Stimulated activated CD8-positive, alpha-beta memory T cell treated with anti-CD3 and anti-CD28 coated beads, Interleukin-7, amount 100 ng/mL, for 1 hour (primary cell): ENCODE data around the gene DUSP9.
A peak's percentile ranks its signal among the peaks of the same experiment; 100 is the strongest.

ENCODE experiments used
- DNase-seq, 2 donors: peaks; one replicate each; pipeline ENCODE4 v3.0.0-alpha.2; 2020; ENCODE audit warnings: low read depth in 2 of 2

DUSP9 gene

DNA sequence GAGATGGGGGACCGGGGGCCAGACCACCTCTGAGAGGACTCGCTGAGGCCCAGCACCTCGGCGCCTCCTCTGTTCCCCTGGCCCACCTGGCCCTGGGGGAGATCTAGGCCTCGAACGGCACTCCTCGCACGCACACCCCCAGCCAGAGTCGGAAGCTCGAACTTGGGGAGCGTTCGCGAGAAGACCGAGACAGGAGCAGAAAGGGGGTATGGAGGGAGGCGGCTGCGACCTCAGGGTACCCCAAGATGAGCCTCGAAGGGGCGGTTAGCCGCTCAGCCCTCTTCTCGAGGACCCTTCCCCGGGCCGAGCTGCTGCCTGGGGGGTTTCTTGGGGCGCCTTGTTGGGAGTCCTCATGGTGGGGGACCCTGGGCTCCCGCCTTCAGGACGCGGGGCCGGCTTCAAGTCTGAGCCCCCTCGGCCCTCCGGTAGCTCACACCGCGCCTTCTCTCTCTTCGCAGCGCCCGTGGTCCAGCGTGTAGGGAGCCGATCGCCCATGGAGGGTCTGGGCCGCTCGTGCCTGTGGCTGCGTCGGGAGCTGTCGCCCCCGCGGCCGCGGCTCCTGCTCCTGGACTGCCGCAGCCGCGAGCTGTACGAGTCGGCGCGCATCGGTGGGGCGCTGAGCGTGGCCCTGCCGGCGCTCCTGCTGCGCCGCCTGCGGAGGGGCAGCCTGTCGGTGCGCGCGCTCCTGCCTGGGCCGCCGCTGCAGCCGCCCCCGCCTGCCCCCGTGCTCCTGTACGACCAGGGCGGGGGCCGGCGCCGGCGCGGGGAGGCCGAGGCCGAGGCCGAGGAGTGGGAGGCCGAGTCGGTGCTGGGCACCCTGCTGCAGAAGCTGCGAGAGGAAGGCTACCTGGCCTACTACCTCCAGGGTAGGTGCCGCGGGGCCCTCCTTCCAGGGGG lies 706 bp downstream of the DUSP9 start:
- no peak for DNase-seq

DNA sequence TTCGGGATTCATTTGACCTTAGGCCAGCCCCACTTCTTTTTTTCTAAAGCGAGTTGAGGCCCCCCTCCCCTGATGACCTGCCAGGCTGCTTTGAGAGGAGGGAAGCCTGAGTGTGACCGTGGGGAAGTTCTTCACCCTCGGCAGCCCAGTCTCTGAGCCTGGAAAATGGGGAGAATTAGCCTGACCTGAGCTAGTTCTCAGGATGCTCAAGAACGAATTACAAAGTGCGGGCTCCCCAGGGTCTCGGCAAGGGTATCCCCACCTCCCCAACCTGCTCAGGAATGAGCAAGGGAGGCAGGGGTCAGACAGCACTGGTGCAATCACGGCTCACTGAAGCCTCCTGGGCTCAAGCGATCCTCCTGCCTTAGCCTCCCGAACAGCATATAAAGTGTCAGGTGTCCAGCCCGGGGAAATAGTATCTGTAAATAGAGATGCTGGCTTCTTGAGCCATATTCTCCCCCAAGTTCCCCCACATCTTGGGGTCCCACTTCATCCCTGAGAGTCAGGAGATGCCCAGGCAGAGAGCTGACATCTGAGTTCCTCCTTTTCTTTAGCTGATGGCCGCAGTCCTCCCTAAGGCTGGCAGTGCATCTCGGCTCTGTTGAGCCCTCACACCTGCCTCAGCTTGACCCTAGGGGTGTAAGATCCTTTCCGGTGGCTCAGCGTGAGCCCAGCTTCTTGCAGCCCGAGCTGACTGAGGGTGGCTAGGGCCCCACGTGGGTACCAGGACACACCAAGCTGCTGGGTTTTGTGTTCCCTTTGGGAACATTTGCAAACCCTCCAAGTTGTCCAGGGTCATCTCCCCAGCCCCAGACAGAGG lies 1.6 kb downstream of the DUSP9 start:
- no peak for DNase-seq

DNA sequence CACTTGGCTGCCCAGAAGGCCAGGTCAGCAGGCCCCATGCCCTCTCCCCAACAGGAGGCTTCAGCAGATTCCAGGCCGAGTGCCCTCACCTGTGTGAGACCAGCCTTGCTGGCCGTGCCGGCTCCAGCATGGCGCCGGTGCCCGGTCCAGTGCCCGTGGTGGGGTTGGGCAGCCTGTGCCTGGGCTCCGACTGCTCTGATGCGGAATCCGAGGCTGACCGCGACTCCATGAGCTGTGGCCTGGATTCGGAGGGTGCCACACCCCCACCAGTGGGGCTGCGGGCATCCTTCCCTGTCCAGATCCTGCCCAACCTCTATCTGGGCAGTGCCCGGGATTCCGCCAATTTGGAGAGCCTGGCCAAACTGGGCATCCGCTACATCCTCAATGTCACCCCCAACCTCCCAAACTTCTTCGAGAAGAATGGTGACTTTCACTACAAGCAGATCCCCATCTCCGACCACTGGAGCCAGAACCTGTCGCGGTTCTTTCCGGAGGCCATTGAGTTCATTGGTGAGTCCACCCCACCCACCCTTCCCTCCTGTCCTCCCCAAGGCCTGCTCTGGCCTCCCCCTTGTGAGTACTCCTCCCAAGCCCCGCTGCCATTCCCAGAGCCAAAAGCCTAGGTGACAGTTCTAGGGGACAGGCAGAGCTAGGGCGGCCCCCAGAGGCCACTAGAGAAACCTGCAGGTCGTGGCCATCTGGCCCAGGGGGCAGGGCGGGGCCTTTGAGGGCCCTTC lies 2.3 kb downstream of the DUSP9 start:
- DNase-seq = no peak

DNA sequence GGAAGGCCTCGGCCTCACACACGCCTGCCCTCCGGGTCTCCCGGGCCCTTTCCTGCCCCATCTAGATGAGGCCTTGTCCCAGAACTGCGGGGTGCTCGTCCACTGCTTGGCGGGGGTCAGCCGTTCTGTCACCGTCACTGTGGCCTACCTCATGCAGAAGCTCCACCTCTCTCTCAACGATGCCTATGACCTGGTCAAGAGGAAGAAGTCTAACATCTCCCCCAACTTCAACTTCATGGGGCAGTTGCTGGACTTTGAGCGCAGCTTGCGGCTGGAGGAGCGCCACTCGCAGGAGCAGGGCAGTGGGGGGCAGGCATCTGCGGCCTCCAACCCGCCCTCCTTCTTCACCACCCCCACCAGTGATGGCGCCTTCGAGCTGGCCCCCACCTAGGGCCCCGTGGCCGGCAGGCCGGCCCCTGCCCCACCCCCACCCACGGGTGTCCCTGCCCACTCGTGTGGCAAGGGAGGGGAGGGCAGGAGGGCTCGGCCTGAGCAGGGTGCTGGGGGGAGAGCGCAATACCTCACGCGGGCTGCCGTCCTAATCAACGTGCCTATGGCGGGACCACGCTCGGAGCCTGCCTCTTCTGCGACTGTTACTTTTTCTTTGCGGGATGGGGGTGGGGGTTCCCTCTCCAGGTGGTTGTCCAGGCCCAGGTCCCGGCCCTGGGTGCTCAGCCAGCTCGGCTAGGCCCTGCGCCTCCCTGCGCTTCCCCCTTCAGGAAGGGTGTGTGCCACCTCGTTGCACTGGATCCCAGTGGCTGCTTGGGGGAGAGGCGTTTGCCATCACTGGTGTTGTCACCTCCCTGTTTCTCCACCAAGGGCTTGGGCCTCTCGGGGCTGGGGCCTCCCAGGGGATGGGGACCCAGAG lies 3.1 kb downstream of the DUSP9 start:
- no peak for DNase-seq

DNA sequence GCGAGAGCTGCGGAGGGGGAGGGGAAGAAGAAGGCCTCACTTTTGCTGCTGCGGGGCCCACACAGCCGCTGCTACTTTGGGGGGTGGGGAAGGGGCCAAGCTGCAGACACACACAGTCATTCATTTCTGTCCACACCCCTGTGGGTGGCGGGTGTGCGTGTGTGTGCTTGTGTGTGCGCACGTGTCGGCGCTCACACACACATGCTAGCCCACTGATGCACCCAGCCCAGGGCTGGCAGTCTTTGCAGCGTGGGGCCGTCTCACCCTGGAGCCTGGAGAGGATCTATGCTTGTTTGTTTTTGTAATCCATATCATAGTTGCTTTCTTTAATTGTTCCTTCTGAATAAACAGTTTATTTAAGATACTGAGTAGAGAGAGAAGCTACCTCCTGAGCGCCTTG lies 4.0 kb downstream of the DUSP9 start:
- DNase-seq = no peak

DNA sequence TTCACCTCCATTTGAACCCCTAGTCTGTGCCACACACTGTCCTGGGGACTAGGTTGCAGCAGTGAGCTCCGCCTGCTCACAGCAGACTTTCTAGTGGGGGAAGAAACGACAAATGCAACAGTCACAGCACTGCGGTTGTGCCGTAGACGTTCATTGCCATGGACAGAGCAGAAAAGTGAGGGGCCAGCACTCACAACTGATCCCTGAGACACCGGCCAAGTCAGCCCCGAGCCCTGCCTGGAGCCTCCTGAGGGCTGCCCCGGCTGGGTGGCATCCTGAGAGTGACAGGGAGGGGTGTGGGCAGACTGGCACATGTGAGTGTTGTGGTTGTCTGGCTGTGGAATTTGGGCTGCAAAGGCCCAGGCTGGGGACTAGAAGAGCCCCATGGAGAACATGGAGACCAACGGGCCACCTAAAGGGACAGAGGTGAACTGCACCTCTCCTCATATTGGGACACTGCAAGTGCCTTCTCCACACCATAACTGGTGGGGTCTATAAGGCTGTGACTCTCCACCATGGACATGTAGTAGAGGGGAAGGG lies 4.6 kb downstream of the DUSP9 start:
- DNase-seq = no peak

DNA sequence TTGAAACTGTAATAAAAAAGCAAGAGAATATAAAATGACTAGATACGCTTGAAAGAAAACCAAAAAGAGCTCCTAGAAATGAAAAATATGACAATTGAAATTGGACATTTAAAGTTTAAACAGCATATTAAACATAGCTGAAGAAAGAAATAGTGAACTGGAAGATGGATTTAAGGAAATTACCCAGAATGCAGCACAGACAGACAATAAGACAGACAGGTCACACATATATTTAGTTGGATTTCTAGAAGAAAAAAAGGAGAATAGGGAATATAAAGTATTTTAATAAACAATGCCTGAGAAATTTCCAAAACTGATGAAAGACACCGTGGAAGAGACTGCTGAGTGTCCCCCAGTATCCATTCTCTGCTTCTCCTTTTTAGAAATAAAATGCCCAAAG lies 6.6 kb downstream of the DUSP9 start:
- DNase-seq = no peak

DNA sequence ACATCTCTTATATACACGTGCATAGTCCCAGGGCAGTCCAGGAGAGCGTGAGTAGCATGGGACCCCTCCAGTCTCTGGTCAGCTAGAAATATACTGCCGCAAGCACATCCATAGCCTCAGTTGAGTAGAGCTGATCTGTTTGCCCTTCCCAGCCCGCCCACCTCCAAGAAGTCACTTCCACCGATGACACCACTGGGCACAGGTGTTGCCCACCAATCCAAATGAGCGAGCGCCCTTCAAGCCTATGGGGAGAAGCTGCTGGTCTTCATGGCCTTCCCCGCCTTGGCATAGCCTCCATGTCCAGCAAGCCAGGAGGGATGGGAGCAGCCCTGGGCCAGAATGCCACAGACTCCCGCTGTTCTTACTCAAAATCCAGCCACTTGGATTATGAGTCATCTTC lies 10.2 kb downstream of the DUSP9 start:
- no peak for DNase-seq

DNA sequence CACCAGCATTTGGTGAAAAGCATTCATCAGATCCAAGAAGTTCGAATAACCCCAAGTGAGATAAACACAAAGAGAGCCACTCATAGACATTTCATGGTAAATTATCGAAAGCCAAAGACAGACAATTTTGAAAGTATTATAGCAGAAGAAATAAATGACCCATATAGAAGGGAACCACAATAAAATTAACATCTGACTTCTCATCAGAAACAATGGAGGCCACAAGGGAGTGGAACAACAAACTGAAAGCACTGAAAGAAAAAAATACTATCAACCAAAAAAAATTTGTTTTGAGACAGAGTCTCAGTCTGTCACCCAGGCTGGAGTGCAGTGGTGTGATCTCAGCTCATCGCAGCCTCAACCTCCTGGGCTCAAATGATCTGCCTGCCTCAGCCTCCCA lies 12.3 kb downstream of the DUSP9 start:
- no peak for DNase-seq

DNA sequence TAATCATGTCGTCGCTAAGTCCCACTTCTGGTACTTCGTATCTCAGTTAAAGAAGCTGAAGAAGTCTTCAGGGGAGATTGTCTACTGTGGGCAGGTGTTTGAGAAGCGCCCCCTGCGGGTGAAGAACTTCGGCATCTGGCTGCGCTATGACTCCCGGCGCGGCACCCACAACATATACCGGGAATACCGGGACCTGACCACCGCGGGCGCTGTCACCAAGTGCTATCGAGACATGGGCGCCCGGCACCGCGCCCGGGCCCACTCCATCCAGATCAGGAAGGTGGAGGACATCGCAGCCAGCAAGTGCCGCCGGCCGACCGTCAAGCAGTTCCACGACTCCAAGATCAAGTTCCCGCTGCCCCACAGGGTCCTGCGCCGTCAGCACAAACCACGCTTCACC lies 15.3 kb downstream of the DUSP9 start:
- peak; percentile 22 to 32 for DNase-seq

DNA sequence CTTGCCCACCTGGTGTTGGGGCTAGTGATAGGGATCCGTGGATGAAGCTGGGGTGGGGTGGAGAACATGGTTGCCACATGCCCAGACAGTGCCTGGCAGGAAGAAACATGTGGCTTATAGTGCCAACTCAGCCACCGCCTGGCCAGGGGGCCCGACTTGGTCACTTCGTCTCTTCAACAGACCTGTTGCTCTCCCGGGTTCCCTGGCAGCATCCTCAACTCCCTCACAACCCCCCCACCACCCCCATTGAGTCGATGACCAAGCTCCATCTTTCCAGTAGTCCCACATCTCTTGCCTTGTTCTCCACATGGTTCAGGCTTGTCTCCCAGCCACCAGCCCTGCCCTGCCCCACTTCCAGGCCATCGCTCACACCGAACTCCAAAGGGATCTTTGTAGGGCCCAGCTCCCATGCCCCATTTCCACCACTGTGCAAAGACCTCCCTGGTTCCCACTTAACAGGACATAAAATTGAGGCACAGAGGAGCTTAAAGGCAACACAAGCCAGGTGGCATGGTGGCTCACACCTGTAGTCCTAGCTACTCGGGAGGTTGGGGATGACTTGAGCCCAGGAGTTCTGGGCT lies 18.8 kb downstream of the DUSP9 start:
- no peak for DNase-seq

DNA sequence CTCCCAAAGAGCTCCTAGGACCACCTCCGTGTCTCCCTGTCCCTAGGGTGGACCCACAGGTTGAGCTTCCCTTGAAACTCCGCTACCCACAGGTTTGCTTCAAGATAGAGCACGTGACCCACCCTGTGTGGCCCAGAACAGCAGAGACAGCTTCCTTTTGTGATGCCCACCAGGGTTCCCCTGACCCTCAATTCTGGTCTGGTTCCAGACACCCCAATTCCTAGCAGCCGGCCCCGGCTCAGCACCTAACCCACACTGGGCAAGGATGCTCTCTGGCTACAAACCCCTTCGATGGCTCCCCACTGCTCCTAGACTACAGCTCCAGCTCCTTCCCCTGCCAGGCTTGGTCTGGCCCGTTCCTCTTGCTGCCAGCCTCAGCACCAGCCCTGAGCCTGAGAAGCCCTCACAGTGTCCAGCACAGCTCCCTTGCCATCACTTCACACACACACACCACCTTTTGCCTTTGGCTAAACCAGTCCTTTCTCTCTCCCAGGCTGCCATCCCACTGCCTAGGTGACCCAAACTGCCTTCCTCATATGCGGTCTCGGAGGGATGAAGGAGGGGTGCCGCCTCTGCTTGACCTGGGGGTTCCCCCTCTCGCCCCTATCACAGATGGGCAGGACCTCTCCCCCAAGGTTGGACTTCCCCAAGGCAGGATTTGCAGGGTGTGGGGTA lies 20.4 kb downstream of the DUSP9 start:
- DNase-seq = no peak

DNA sequence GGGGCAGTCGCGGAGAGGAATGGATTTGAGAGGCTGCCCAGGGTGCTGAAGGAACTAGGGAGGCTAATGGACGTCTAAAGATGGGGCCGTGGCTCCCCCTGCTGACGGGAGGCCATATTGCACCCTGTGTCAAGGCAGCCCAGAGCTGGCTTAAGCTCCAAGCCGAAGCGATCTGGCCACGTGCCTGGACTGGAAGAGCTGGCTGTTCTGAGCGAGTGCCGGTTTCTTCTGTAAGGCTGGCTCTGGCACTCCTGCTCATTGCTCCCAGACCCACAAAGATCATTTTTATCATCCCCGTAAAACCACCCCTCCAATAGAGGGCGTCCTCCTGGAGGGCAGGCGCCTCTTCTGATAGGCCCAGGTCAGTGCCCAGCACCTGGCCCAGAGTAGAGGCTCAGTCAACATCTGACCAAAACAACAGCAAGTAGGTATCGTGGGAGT lies 21.0 kb downstream of the DUSP9 start:
- peak; percentile 38 to 64 for DNase-seq

DNA sequence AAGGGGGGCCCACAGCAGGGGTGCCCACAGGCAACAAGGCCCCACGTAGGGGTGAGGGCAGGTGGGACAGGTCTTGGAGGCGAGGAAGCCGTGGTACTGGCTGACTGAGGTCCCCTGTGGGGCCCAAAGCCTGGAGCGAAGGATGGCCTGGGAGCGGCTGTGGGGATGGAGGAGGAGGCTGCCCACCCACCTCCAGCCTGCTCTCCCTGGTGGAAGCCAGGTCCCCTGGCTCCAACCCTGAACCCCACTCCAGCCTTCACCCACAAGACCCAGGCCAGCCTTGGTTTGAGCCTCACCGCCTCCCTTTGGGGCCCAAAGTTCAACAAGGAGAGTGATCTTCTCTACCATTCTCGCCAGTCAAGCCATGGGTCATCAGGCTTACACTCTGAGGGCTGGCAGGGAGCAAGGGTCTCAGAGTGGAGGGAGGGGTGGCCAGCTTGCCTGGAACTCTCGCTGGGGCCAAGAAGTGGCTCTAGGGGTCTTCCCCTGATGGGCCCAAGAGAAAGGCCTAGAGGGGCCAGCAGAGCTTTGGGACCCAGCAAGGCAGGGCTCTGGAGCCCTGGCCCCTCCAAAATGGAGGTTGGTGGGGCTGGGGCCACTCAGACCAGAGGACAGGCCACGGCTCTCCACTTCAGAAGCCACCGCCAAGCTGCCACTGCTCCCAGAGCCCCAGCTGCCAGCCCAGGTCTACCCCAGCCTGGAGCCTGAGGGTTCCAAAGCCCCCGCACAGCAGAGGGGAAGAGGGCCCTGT lies 21.6 kb downstream of the DUSP9 start:
- no peak for DNase-seq

DNA sequence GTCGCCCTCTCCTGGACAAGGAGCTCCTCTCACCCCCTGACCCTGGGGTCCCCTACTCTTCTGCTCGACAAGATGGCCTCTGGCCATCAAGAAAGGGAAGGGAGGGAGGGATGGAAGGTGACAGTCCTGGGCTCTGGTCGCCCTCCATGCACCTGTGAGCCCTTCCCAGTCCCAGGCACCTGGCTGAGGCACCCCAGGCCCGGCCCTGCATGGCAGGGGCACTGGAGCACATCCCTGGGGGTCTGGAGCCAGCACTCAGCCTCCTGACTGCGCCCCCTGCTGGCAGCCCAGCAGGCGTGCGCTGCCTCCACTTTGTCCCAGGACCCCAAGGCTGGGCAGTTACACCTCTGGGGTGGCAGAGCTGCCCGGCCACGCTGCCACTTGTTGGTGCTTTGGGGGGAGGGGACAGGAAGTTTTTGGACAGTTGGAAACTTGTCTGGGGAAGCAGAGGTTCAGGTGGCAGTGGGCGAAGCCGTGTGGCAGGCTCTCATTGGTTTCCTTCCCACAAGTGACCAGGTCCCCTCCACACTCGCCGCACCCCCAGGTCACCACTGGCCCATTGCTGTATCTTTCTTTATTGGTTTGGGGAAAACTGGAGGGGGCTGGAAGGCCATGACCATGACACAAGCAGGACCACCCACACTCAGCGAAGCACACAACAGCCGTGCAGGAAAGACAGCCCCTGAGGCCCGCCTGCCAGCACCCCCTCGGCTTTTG lies 22.3 kb downstream of the DUSP9 start:
- no peak for DNase-seq

DNA sequence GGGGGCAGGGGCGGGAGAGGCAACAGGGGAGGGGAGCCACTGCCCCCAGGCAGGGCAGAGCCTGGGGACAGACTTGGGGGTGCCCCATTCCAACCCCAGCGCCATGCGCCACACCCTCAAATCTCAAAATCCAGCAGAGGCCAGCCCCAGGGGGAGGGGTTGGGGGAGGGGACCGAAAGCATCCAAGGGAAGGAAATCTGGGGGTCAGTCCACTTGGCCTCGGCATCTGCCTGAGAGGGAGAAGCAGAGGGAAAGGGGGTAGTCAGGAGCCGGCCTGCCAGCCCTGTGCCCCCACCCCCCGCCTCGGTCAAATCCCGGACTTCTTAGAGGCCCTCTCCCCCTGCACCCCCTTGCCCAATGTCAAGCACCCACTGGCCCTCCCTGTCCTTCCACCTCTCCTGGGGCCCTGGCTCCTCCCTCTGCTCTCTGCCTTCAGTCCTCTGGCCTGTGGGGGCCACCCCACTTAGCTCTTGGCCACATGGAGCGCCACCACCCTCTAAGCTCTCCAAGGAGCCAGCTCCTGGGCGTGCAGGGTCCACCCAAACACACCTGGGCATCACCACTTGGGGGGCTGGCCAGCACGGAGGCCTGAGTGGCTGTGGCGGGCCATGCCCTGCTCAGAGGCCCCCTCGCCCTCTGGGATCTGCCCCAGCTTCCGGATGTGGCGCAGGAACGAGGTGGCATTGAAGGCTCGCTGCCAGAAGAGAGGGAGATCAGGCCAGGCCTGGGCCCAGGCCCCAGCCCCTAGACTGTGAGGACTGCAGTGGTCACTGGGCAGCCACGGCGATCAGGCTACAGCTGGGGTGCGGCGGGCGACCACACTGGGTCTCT lies 23.1 kb downstream of the DUSP9 start:
- no peak for DNase-seq

DNA sequence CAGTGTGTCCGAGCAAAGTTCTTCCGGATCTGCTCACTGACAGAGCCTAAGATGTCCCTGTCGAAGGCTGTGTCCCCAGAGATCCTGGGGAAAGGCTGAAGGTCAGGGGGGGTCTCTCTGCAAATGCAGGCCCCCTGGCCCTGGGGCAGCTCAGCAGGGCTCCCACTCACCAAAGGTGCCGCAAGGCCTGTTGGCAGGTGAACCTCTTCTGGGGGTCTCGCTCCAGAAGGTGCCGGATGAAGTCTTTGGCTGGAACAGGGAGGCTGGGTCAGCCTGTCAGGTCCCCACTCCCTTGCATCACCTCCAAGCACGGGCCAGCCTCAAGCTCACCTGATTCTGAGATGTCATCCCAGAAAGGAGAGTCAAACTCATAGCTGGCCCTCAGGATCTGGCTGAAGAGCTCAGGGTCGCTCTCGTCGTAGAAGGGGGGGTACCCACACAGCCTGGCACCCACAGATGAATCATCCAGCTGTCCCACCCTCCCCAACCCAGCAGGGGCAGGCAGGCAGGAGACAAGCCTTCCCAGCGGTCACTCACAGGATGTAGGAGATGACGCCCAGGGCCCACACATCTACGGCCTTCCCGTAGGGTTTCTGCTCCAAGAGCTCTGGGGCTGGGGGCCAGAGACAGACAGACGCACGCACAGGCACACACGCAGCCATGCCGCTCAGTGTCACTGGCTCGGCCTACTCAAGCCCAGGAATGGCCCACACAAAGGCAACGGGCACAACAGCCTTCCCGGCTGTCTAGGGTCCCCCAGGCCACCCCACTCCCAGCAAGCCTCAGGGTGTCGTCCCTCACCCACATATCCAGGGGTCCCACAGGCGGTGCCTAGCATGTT lies 24.0 kb downstream of the DUSP9 start:
- DNase-seq = no peak
